Astrocyte of the cerebellum (primary cell): ENCODE data around the gene ENOX1.

ENCODE experiments used
- DNase-seq: peaks from one replicate; pipeline ENCODE4 v3.0.0-alpha.2; 2011; ENCODE audit warnings: low read depth
- H3K4me3 ChIP-seq: 2 replicates; pipeline ENCODE4 v1.5.1; 2011; ENCODE audit warnings: mild to moderate bottlenecking, low read depth, low read length, moderate library complexity
- CTCF ChIP-seq: IDR thresholded peaks from 2 replicates; pipeline ENCODE4 v1.5.1; 2012; ENCODE audit warnings: low read length, low read depth, moderate library complexity, mild to moderate bottlenecking; ENCODE audit errors: missing control alignments
- in situ Hi-C: cut with HindIII; loops from 2 replicates; pipeline ENCODE4 v1.10.0; 2017; ENCODE audit warnings: low sequenced_read_pairs

Gene ENOX1

GRCh38 chr13:43348397-43348796, 438.4 kb downstream of the ENOX1 start:
- TF ChIP-seq CTCF, result no peak
- in situ Hi-C loops, result no loop called here
- no peak overlapping the region for H3K4me3 ChIP-seq
- DNase-seq, result no peak

GRCh38 chr13:43347877-43348276, 438.9 kb downstream of the ENOX1 start:
- in situ Hi-C loops, result no loop called here
- no peak for DNase-seq
- no peak for TF ChIP-seq CTCF
- no peak overlapping the region for H3K4me3 ChIP-seq

GRCh38 chr13:43346427-43346826, 440.3 kb downstream of the ENOX1 start:
- no peak overlapping the region for H3K4me3 ChIP-seq
- no peak for TF ChIP-seq CTCF
- in situ Hi-C loops, result no loop called here
- no peak for DNase-seq

GRCh38 chr13:43343645-43344044, 443.1 kb downstream of the ENOX1 start:
- in situ Hi-C loops, result no loop called here
- no peak for DNase-seq
- TF ChIP-seq CTCF, result no peak
- H3K4me3 ChIP-seq, result no peak overlapping the region

GRCh38 chr13:43339805-43340550, 446.8 kb downstream of the ENOX1 start:
- in situ Hi-C loops, result no loop called here
- TF ChIP-seq CTCF, result no peak
- H3K4me3 ChIP-seq, result no peak overlapping the region
- no peak for DNase-seq

- DNase-seq, result no peak
- in situ Hi-C loops, result no loop called here
- H3K4me3 ChIP-seq, result no peak overlapping the region
- no peak for TF ChIP-seq CTCF
These were observed 447.5 kb downstream of the ENOX1 start for GRCh38 chr13:43339145-43339804.
